NB4 (cell line): ENCODE results near the gene LCA5L.

Experiments
- MYC ChIP-seq: IDR thresholded peaks from 2 replicates; pipeline ENCODE4 v1.6.1; 2011; ENCODE audit warnings: low read depth, low read length
- TF ChIP-seq, protein P1 (sequence below): IDR thresholded peaks from one replicate; pipeline ENCODE4 v1.5.1; 2012; ENCODE audit warnings: low read depth, low read length

DNA sequence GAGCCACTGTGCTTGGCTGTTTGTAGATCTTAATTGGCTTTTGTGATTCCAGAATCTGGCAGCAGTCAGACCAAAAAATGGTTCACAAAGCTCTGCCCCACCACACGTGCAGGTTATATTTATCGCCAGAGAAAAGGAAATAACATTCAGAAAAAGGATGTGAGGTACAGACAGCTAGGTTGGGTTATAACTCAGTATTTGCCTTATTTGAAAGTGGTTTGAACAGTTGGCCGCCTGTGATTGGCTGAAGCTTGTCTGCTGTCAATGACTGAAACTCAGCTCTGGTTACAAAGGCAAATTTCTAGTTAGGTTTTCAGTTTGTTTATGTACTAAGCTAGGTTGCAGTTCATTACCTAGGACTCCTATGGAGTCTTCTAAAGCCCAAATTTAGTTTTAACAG lies 15.8 kb upstream of the LCA5L start:
- TF ChIP-seq, protein P1, sequence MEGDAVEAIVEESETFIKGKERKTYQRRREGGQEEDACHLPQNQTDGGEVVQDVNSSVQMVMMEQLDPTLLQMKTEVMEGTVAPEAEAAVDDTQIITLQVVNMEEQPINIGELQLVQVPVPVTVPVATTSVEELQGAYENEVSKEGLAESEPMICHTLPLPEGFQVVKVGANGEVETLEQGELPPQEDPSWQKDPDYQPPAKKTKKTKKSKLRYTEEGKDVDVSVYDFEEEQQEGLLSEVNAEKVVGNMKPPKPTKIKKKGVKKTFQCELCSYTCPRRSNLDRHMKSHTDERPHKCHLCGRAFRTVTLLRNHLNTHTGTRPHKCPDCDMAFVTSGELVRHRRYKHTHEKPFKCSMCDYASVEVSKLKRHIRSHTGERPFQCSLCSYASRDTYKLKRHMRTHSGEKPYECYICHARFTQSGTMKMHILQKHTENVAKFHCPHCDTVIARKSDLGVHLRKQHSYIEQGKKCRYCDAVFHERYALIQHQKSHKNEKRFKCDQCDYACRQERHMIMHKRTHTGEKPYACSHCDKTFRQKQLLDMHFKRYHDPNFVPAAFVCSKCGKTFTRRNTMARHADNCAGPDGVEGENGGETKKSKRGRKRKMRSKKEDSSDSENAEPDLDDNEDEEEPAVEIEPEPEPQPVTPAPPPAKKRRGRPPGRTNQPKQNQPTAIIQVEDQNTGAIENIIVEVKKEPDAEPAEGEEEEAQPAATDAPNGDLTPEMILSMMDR: no peak
- no peak for TF ChIP-seq MYC
